MM.1S (cell line): Measurements from ENCODE around the gene MIS12.

Experiments
- CTCF ChIP-seq: fragments of 300-600 bp; sonication (generic); IDR thresholded peaks from 2 replicates; pipeline ENCODE4 v1.5.1; 2016; ENCODE audit warnings: antibody characterized with exemption, low read length, mixed read lengths
- EZH2 ChIP-seq: fragments of 300-600 bp; sonication (generic); optimal IDR thresholded peaks from 2 replicates; pipeline ENCODE3; 2017; ENCODE audit warnings: low read depth, mild to moderate bottlenecking, antibody characterized with exemption, low read length, mixed read lengths
- EZH2phosphoT487 ChIP-seq: fragments of 300-600 bp; sonication (generic); IDR thresholded peaks from 2 replicates; pipeline ENCODE4 v1.6.1; 2018; ENCODE audit warnings: antibody characterized with exemption, low read length

- TF ChIP-seq CTCF = no peak
- TF ChIP-seq EZH2phosphoT487 = no peak
- no peak for TF ChIP-seq EZH2
These were observed 828 bp upstream of the MIS12 start, which contains the start of gene DERL2 for GRCh38 chr17:5485270-5486205.
